ENCODE results near the gene ABCF3.

The ABCF3 gene

GRCh38 chr3:184184546-184185230, 1.3 kb upstream of the ABCF3 start:
- TF ChIP-seq CTCF (IDR thresholded peaks at IDR 0.05) = no peak

- TF ChIP-seq CTCF (IDR thresholded peaks at IDR 0.05) = no peak
Observed at GRCh38 chr3:184185461-184186183, 377 bp upstream of the ABCF3 start.

- TF ChIP-seq CTCF (IDR thresholded peaks at IDR 0.05) = no peak
Observed at GRCh38 chr3:184186902-184187207, 856 bp downstream of the ABCF3 start.

- TF ChIP-seq CTCF (IDR thresholded peaks at IDR 0.05) = no peak
Observed at GRCh38 chr3:184188080-184188479, 2.1 kb downstream of the ABCF3 start.

- TF ChIP-seq CTCF (IDR thresholded peaks at IDR 0.05) = no peak
Observed at GRCh38 chr3:184189421-184189820, 3.4 kb downstream of the ABCF3 start.

GRCh38 chr3:184192889-184193288, 6.9 kb downstream of the ABCF3 start:
- TF ChIP-seq CTCF (IDR thresholded peaks at IDR 0.05) = no peak

- no peak for TF ChIP-seq CTCF (IDR thresholded peaks at IDR 0.05)
Observed at GRCh38 chr3:184193991-184194539, 8.1 kb downstream of the ABCF3 start.

Data from LNCAP (cell line).